KOPT-K1 (cell line): ENCODE results near the gene GATAD2A.

Source experiments
- H3K27ac ChIP-seq: fragments of 200-600 bp; sonication (generic); 2 replicates; pipeline ENCODE4 v1.5.1; 2016; ENCODE audit warnings: antibody characterized with exemption, mild to moderate bottlenecking, low read depth, low read length; ENCODE audit not compliant: poor library complexity, severe bottlenecking
- H3K36me3 ChIP-seq: fragments of 200-600 bp; sonication (generic); 2 replicates; pipeline ENCODE4 v1.5.1; 2017; ENCODE audit warnings: antibody characterized with exemption, mild to moderate bottlenecking, low read length, moderate library complexity; ENCODE audit not compliant: insufficient read depth
- H3K9me3 ChIP-seq: fragments of 200-600 bp; sonication (generic); 2 replicates; pipeline ENCODE4 v1.5.1; 2017; ENCODE audit warnings: antibody characterized with exemption, low read length, mild to moderate bottlenecking; ENCODE audit not compliant: insufficient read depth, poor library complexity, severe bottlenecking

The GATAD2A gene

DNA sequence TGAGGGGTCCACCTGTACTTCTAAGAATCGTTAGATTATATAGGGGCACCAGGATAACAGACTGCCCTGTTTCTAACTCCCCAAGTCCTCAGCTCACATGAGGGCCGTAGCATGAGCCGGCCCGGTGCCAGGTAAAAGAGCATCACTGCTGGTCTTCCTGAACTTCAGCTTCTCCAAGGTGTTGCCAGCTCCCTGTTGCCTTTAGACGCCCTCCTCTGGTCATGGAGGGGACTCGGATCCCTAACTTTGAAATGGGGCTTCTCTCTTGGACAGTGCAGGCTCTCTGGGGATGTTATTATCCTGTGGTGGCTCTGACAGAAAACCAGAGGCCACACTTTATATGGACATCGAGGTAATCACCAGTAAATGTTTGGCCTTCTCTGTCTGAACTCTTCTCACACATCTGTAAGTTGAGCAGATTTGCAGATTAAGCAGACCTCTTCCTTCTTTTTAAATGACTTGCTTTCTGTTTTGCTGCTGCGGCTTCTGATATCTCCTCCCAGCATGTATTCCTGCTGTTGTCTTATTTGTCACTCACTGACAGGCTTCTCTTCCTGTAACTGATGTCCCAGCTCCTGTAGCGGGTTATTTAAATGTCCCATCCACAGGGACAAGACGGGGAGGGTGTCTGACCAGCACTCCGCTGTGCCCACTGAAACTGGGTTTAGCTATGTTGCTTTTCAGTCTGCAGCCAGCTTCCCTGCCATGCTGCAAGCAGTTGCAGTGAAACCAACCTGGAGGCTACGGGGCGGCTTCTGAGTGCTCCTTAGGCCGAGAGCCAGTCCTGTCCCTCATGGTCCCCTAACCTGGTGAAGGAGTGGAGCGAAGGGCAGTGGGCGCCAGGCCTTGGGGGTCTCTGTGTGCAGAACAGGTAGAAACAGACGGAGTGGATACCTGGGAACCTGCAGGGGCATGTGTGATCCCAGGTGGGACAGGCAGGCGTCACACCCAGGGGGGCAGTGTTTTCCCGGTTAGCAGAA lies 70.7 kb downstream of the GATAD2A start:
- Histone ChIP-seq H3K27ac (no peak overlapping the region), H3K36me3 (peaks cover 95% of the 10 kb centered on the region), H3K9me3 (no peaks in the 10 kb centered on the region)

DNA sequence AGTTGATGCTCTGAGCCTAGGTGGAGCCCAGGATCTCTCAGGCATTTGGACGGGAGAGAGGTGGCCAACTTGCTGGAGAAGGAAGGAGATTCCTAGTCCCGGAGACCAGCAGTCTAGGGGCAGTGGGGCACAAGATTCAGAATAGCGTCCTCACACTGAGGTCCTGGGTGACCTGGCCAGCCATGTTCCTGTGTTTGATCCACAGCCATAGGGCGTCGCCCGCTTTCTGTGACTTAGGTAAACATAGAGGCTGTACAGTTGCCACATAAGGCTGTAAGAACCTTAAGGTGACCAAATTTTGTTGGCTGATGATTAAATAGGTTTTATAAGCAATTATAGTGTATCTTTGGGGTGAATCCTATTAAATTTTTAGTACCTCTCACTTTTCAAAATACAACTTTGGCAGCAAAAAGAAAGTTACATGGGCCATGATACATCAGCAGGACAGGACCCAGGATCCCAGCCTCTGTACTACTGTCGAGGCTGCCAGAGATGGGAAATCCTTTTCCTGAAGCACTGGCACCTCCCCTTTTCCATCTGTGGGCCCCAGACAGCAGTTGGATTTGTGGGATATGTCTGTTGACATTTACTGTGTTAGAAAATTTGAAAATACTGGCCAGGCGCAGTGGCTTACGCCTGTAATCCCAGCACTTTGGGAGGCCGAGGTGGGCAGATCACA lies 72.4 kb downstream of the GATAD2A start:
- Histone ChIP-seq H3K36me3 (peaks cover 94% of the 10 kb centered on the region), H3K27ac (no peak overlapping the region), H3K9me3 (no peaks in the 10 kb centered on the region)

DNA sequence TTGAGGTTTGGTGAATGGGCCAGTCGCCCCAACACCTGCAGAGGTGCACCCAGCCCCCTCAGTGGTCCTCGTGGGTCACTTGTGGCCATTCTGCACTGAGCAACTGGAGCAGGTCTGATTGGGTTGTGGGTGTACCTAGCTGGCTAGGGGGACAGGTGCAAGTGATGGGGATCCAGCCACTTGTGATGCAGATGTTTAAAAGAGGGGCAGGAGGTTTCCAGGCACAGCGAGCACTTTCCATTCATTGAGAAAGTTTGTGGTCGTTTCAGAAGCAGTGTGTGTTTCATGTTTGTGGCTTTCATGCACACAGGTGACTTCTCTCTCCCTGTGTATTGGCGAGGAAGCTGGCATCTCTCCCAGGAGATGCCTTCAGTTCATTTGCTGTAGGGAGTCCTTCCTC lies 75.2 kb downstream of the GATAD2A start:
- Histone ChIP-seq H3K27ac (no peak overlapping the region), H3K36me3 (peaks cover 89% of the 10 kb centered on the region), H3K9me3 (no peaks in the 10 kb centered on the region)

DNA sequence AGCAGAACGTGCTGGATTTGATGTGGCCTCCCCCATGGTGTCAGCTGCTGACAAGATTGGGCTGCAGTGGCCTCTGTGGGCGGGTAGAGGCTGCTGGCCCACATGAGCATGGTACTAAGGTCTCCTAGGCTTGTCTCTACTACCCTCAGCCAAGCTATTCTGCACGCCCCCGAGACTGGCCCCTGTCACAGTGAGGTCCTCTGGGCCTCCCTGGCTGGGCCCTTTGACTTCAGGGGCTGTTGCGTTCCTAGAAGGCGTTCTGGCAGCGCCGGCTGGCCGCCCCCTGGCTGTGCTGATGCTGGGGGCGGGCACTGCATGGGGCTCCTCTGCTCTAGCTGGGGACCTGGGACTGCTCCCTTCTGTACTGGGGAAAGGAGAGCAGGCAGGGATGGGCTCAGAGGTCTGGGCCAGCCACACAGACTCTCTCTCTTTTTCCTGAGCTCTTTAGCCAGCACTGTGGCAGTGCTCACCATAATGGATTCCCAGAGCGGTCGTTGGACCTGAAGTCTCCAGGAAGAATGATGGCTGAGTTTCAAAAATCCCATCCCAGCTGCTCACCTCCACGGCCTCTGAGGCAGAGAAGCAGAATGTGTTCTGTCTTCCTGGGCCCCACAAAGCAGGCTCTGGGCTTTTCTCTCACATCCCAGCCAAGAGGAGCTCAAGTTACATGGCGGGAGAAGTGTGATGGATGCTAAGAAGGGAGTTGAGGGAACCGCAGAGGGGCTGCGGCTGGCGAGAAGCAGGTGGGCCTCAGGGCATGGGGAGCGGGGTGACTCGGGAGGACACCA lies 77.5 kb downstream of the GATAD2A start:
- Histone ChIP-seq H3K27ac (no peak overlapping the region), H3K36me3 (peaks cover 77% of the 10 kb centered on the region), H3K9me3 (no peaks in the 10 kb centered on the region)

DNA sequence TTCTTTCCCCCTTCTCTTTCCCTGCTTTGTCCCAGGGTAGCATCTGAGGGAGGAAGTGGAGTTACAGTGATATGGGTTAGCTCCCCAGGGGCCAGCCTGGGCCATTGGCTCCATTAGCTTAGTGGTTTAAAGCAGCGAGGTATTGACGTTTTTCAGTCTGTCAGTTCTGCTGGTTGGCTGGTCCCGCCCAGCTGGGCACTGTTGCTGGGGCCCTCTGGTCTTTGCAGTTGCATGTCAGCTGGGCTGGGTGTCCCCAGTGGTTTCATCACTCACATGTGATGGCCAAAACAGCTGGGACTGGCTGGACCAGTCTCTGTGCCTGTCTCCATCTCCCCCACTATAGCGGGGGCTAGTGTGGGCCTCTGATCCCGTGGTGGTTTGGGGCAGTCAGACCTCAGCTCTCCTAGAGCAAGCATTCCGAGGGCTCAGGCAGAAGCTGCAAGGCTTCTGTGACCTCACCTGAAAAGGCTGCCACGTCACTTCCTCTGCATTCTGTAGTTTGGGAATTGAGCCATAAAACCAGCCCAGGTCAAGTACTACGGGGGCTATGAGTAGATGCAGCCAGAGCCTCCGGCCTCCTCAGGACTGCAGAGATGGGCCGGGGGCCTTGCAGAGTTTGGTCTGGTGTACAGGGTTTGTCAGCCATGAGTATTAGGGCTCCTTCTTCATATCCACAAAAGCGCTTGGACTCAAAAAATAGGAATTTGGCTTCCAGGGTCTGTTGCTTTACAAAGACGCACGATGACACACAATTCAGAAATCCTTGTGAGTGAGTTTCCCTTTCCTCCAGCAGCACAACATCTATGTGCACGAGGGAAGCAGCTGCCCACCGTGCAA lies 79.9 kb downstream of the GATAD2A start:
- Histone ChIP-seq H3K27ac (no peak overlapping the region), H3K9me3 (no peaks in the 10 kb centered on the region), H3K36me3 (peaks cover 54% of the 10 kb centered on the region)

DNA sequence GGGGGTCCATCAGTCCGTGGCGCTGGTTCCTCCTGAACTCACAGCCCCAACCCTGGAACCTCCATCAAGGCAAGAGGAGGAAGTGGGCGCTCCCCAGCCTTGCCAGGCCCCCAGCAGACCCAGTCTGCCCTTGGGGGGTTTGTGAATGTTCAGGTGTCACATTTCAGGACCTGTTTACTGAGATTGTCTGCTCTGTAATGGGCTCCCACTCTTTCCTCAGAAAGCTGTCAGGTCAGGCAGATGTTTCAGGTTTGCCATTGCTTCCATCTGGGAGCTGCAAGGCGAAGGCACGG lies 80.5 kb downstream of the GATAD2A start:
- Histone ChIP-seq H3K27ac (no peak overlapping the region), H3K9me3 (no peaks in the 10 kb centered on the region), H3K36me3 (peaks cover 56% of the 10 kb centered on the region)

DNA sequence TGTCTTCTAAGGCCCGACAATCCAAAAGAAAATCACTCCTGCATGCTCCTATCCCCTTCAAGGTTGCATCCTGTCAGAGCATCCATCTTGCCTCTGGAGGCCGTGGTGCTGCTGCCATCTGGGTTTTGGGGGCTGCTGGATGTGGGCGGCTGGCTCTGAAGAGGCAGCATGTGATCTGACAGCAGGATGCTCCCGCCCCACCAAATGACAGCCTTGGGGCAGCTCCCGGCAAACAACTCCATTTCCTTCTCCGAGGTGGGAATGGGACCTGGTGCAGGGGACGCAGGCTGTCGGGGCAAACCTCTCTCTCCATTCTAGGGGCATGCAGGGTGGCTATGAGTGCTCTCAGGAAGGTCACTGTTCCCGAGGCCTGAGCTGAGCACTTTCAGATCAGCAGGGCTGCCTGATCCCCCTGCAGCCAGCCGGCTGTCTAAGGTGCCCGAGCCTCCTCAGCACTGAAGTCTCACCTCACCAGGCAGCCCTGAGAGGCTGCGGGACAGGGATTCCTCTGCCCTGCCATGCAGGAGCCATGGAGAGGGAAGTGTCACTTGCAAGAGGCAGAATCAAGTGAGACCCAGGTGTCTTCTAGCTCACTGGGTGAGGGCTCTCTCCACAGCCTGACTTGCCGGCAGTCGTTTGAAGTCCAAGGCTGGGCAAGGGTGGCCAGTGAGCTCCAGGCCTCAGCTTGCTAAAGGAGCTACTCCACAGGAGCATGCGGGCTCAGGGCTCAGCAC lies 81.0 kb downstream of the GATAD2A start:
- H3K36me3 ChIP-seq, result peaks cover 56% of the 10 kb centered on the region
- no peaks in the 10 kb centered on the region for H3K9me3 ChIP-seq
- H3K27ac ChIP-seq, result peak overlapping the region; percentile 24

DNA sequence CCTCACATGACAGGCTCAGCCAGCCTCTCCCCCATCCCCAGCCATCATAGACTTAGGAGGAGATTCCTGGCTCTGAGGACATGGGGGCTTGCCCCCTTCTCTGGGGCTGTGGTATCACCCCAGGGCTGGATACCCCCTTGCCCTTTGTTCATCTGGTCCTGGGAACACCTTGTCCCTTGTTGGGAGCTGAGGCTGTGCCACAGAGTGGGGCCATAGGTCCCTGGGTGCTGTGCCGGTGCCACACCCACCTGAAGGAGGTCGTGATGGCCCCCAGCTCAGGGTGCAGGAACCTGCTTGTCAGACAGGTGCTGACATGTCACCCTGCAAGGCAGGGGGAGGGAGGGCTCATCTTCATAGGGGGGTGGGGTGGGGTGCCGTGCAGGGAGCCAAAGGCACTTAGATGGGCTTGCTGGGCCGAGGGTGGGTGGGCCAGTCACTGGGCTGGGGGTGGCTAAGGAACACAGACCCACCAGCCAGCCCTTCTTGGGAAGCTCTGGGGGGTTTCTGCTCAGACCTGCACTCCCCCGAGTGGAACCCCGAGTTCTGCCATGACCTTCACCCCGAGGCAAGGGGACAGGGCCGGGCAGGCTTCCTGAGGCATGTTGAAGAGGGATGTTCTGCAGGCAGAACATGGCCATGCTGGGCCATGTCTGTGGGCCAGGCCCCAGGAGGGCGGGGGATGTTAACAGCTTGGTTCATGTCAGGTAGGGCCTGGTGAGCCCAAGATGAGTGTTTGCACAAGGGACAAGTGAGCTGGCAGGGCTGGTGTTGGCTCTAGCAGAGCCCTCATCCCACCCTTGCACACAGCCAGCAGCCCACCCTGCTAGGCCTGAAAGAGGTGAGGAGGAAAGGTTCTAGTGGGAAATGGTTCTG lies 81.8 kb downstream of the GATAD2A start:
- Histone ChIP-seq H3K27ac (peak overlapping the region; percentile 70), H3K9me3 (no peaks in the 10 kb centered on the region), H3K36me3 (peaks cover 57% of the 10 kb centered on the region)

DNA sequence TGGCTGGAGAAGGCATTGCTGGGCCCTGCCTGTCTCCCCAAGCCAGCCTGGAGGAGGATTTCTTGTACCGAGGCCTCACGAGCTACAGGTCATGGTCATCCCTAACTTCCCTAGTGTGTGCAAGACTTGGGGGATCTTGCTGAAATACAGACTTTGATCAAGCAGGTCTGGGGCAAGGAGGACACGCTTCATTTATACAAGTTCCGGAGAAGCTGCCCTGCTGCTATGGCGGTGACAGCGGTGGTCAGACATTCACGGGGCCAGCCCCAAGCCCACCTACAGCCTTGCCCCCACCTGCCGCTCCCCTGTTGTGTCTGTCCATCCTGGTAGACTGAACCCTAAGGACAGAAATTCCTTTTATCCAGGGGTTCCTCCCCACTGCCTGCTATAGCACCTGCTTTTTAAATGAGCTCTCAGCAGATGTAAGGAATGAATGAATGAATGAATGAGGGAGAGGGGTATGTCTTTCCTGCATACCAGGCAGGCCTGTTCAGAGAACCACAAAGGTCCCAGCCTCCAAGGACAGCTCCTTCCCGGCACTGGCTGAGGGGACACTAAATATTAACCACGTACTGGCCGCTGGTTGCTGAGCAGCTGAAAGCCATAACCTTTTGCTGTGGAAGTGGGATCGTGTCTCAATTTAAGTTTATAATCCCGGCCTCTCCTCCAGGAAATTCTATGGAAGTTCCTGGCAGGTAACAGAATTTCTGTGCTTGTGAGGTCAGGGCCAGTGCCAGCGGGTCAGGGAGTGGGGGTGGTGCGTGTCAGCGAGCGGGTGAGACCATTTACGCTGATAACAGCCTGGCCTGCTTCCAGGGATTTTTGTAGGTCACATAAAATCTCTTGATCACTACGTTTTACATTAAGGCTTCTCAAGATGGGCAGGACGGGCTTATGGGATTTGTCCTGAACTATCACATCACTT lies 82.7 kb downstream of the GATAD2A start:
- Histone ChIP-seq H3K9me3 (no peaks in the 10 kb centered on the region), H3K27ac (peak overlapping the region; percentile 70), H3K36me3 (peaks cover 57% of the 10 kb centered on the region)

DNA sequence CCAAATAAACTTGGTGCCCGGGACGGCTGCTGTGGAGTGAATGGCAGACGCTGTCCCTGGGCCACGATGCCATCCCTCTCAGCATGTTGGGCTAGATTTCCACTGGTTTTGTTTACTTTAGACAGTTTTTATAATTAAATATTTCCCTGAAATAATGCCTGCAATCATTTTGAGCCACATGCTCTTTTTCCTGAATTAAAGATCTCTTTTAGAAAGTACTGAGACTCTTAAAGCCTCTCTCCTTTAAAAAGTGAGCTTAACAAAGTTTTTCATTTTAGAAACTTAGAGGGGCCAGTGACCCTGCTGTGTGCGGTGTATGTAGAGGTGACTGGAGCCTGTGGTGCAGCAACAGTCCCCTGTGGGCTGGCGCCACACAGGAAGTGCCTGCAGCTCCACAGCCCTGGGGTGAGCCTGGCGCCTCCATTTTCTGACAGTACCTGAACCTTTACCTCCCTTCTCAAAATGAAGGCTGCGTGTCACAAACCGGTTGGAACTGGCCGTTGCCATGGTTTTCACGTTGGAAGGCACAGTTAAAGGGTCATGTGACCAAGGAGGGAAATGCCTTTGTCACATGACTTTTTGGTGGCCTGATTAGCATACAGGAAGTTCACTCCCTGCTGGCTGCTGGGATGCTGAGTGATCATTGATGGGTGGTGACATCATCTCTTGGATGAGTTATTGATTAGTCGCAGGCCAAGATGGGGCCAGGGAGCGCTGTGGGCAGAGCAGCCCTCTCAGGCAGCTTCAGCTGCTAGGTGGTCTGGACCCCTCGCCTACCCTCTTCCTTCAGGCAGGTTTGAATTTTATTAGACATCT lies 83.6 kb downstream of the GATAD2A start:
- Histone ChIP-seq H3K36me3 (peaks cover 60% of the 10 kb centered on the region), H3K9me3 (no peaks in the 10 kb centered on the region), H3K27ac (peak overlapping the region; percentile 70)

DNA sequence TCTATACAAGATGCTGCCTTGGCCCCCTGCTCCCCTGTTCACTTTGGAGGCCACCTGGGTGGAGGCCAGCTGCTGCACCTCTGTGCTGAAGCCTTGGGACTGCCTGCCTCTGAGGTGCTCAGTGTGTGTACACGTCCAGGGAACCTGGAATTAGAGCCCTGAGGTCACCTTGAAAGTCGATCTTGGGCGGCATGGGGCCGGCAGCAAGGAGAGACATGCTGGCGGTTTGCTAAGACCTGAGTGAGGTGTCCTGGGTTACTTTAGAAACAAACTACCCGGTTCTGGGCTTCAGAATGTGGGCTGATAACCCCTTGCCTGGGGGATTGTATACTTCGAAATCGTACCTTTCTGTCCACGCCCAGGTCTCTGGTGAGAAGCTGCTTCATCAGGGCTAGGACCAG lies 84.3 kb downstream of the GATAD2A start:
- no peaks in the 10 kb centered on the region for H3K9me3 ChIP-seq
- H3K27ac ChIP-seq, result peak overlapping the region; percentile 70
- peaks cover 63% of the 10 kb centered on the region for H3K36me3 ChIP-seq
